Measurements from ENCODE around the gene UTP18. TPM values are rescaled to one million over a fixed set of nuclear protein-coding genes. Genes with fewer than 3 reads are reported as not detected.

The UTP18 gene
- total RNA-seq, 4 donors from 2014 or later = 12.8 to 44.9 (median 25.7) TPM

- DNase-seq = no peak
- no peak overlapping the region for H3K4me3 ChIP-seq
- H3K4me1 ChIP-seq = no peaks in the 10 kb centered on the region
- no peaks in the 10 kb centered on the region for H3K27me3 ChIP-seq
- TF ChIP-seq CTCF (IDR thresholded peaks at IDR 0.05) = no peak
- TF ChIP-seq POLR2A (IDR thresholded peaks at IDR 0.05) = no peak
- intact Hi-C loops (cut with DNase I; ENCODE audit: low total_unique reads) = no loop called here
- no peak overlapping the region for H3K27ac ChIP-seq
- no peaks in the 10 kb centered on the region for H3K36me3 ChIP-seq
- H3K9me3 ChIP-seq = no peaks in the 10 kb centered on the region
Measured at GRCh38 chr17:51346218-51346982, 86.1 kb downstream of the UTP18 start.

Other genes starting within 250 kb of the UTP18 start
- gene SPAG9, start 139.7 kb upstream of the UTP18 start, total RNA-seq = 100 to 1,000 TPM in 2 of 4 donors, 10 to 100 TPM in 2; 39.4 to 211 (median 107) TPM
- gene NME1, start 107.0 kb upstream of the UTP18 start, total RNA-seq = 10 to 100 TPM; 24.1 to 79.4 (median 39.5) TPM
- gene NME2, start 94.1 kb upstream of the UTP18 start, total RNA-seq = 100 to 1,000 TPM; 195 to 656 (median 287) TPM
- gene MBTD1, start 497 bp upstream of the UTP18 start, total RNA-seq = 10 to 100 TPM; 13.6 to 60.9 (median 30.5) TPM

Data from uterus (tissue), 4 donors.